ENCODE data around the gene RBM42.

The RBM42 gene

GRCh38 chr19:35636651-35637050 lies 7.8 kb downstream of the RBM42 start:
- Histone ChIP-seq H3K9me3 (ENCODE audit: insufficient read depth, low read depth, low read length) (no peaks in the 10 kb centered on the region), H3K79me1 (ENCODE audit: low read length) (no peaks in the 10 kb centered on the region), H3K27me3 (ENCODE audit: insufficient read depth, low read length) (no peaks in the 10 kb centered on the region), H3K4me2 (ENCODE audit: low read length) (no peak overlapping the region), H3K18ac (ENCODE audit: low read length) (no peak overlapping the region), H3K4ac (ENCODE audit: low read depth, low read length) (no peak overlapping the region), H3K14ac (ENCODE audit: low read length) (no peak overlapping the region), H4K8ac (ENCODE audit: low read depth, low read length) (no peak overlapping the region), H2BK120ac (ENCODE audit: insufficient read depth, low read length, poor library complexity) (no peak overlapping the region), H2AFZ (ENCODE audit: insufficient read depth, low read length, poor library complexity) (no peak overlapping the region), H2AK5ac (ENCODE audit: low read length) (no peak overlapping the region), H3K36me3 (ENCODE audit: control insufficient read depth in 1 of 2, insufficient read depth in 2 of 2, low read length in 2 of 2) (peaks cover 54 to 57% of the 10 kb centered on the region in 2 experiments), H4K12ac (ENCODE audit: low read depth, low read length) (no peak overlapping the region), H4K91ac (ENCODE audit: low read depth, low read length) (no peak overlapping the region), H3K4me3 (ENCODE audit: low read depth, low read length) (no peak overlapping the region), H2BK12ac (ENCODE audit: low read length) (no peak overlapping the region), H2BK5ac (ENCODE audit: low read depth, low read length, poor library complexity) (no peak overlapping the region), H3K9ac (ENCODE audit: low read length) (no peak overlapping the region), H3K23ac (ENCODE audit: low read length) (no peak overlapping the region), H3K27ac (ENCODE audit: low read depth, low read length) (no peak overlapping the region), H3K79me2 (ENCODE audit: control insufficient read depth, insufficient read depth, low read length, poor library complexity) (no peaks in the 10 kb centered on the region), H3K4me1 (ENCODE audit: control insufficient read depth in 1 of 2, insufficient read depth in 2 of 2, low read length in 2 of 2) (peaks cover 7 to 8% of the 10 kb centered on the region in 2 experiments)
- WGBS (ENCODE audit: extremely low coverage, insufficient coverage, insufficient read length), result no CpG with 5 or more reads among the region's 3 CpGs
- no peak for DNase-seq

DNA sequence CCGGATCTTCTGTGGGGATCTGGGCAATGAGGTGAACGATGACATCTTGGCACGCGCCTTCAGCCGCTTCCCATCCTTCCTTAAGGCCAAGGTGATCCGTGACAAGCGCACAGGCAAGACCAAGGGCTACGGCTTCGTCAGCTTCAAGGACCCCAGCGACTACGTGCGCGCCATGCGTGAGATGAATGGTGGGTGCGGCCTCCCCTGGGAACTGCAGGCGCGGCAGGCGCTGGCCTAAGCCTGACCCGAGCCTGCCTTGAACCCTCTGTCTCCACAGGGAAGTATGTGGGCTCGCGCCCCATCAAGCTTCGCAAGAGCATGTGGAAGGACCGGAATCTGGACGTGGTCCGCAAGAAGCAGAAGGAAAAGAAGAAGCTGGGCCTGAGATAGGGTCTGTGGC lies 8.3 kb downstream of the RBM42 start:
- no CpG with 5 or more reads among the region's 25 CpGs for WGBS (ENCODE audit: extremely low coverage, insufficient coverage, insufficient read length)
- Histone ChIP-seq H3K4me2 (ENCODE audit: low read length) (no peak overlapping the region), H2BK5ac (ENCODE audit: low read depth, low read length, poor library complexity) (no peak overlapping the region), H3K27ac (ENCODE audit: low read depth, low read length) (no peak overlapping the region), H4K12ac (ENCODE audit: low read depth, low read length) (no peak overlapping the region), H3K79me1 (ENCODE audit: low read length) (no peaks in the 10 kb centered on the region), H3K14ac (ENCODE audit: low read length) (no peak overlapping the region), H3K27me3 (ENCODE audit: insufficient read depth, low read length) (no peaks in the 10 kb centered on the region), H4K8ac (ENCODE audit: low read depth, low read length) (no peak overlapping the region), H3K9ac (ENCODE audit: low read length) (no peak overlapping the region), H3K4me3 (ENCODE audit: low read depth, low read length) (no peak overlapping the region), H3K4me1 (ENCODE audit: control insufficient read depth in 1 of 2, insufficient read depth in 2 of 2, low read length in 2 of 2) (peaks cover 9 to 11% of the 10 kb centered on the region in 2 experiments), H3K4ac (ENCODE audit: low read depth, low read length) (no peak overlapping the region), H2BK12ac (ENCODE audit: low read length) (no peak overlapping the region), H2AK5ac (ENCODE audit: low read length) (no peak overlapping the region), H3K79me2 (ENCODE audit: control insufficient read depth, insufficient read depth, low read length, poor library complexity) (no peaks in the 10 kb centered on the region), H2AFZ (ENCODE audit: insufficient read depth, low read length, poor library complexity) (no peak overlapping the region), H3K36me3 (ENCODE audit: control insufficient read depth in 1 of 2, insufficient read depth in 2 of 2, low read length in 2 of 2) (peaks cover 51 to 54% of the 10 kb centered on the region in 2 experiments), H3K18ac (ENCODE audit: low read length) (no peak overlapping the region), H3K9me3 (ENCODE audit: insufficient read depth, low read depth, low read length) (no peaks in the 10 kb centered on the region), H2BK120ac (ENCODE audit: insufficient read depth, low read length, poor library complexity) (no peak overlapping the region), H3K23ac (ENCODE audit: low read length) (no peak overlapping the region), H4K91ac (ENCODE audit: low read depth, low read length) (no peak overlapping the region)
- DNase-seq, result no peak

DNA sequence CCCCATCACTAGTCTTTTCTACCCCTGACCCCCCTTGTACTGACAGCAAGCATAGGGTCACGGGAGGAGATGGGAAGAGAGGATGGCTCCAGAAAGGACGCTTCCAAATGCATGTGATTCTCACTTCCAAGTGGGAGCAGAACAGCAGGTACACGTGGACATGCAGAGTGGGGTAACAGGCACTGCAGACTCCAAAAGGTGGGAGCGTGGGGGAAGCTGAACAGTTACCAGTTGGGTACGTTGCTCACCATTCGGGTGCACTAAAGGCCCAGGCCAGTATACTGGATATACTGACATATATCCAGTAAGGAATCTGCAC lies 10.4 kb downstream of the RBM42 start:
- DNase-seq, result no peak
- no CpG with 5 or more reads among the region's 6 CpGs for WGBS (ENCODE audit: extremely low coverage, insufficient coverage, insufficient read length)
- Histone ChIP-seq H3K4me2 (ENCODE audit: low read length) (no peak overlapping the region), H2AK5ac (ENCODE audit: low read length) (peak overlapping the region; percentile 18), H2BK120ac (ENCODE audit: insufficient read depth, low read length, poor library complexity) (no peak overlapping the region), H3K14ac (ENCODE audit: low read length) (no peak overlapping the region), H2BK5ac (ENCODE audit: low read depth, low read length, poor library complexity) (no peak overlapping the region), H3K18ac (ENCODE audit: low read length) (no peak overlapping the region), H3K36me3 (ENCODE audit: control insufficient read depth in 1 of 2, insufficient read depth in 2 of 2, low read length in 2 of 2) (peaks cover 31 to 33% of the 10 kb centered on the region in 2 experiments), H3K27ac (ENCODE audit: low read depth, low read length) (no peak overlapping the region), H3K4me1 (ENCODE audit: control insufficient read depth in 1 of 2, insufficient read depth in 2 of 2, low read length in 2 of 2) (peaks cover 15 to 22% of the 10 kb centered on the region in 2 experiments), H3K4me3 (ENCODE audit: low read depth, low read length) (no peak overlapping the region), H4K91ac (ENCODE audit: low read depth, low read length) (no peak overlapping the region), H3K79me2 (ENCODE audit: control insufficient read depth, insufficient read depth, low read length, poor library complexity) (peaks cover 2% of the 10 kb centered on the region), H4K8ac (ENCODE audit: low read depth, low read length) (peak overlapping the region; percentile 40), H2AFZ (ENCODE audit: insufficient read depth, low read length, poor library complexity) (no peak overlapping the region), H4K12ac (ENCODE audit: low read depth, low read length) (no peak overlapping the region), H3K9me3 (ENCODE audit: insufficient read depth, low read depth, low read length) (peaks cover 3% of the 10 kb centered on the region), H3K9ac (ENCODE audit: low read length) (no peak overlapping the region), H3K23ac (ENCODE audit: low read length) (no peak overlapping the region), H3K79me1 (ENCODE audit: low read length) (peaks cover 11% of the 10 kb centered on the region), H2BK12ac (ENCODE audit: low read length) (peak overlapping the region; percentile 32), H3K4ac (ENCODE audit: low read depth, low read length) (no peak overlapping the region), H3K27me3 (ENCODE audit: insufficient read depth, low read length) (no peaks in the 10 kb centered on the region)

GRCh38 chr19:35639863-35640262 lies 11.0 kb downstream of the RBM42 start:
- no CpG with 5 or more reads among the region's 8 CpGs for WGBS (ENCODE audit: extremely low coverage, insufficient coverage, insufficient read length)
- Histone ChIP-seq H3K27me3 (ENCODE audit: insufficient read depth, low read length) (no peaks in the 10 kb centered on the region), H2AFZ (ENCODE audit: insufficient read depth, low read length, poor library complexity) (no peak overlapping the region), H3K9ac (ENCODE audit: low read length) (no peak overlapping the region), H2BK120ac (ENCODE audit: insufficient read depth, low read length, poor library complexity) (no peak overlapping the region), H3K4me3 (ENCODE audit: low read depth, low read length) (no peak overlapping the region), H3K27ac (ENCODE audit: low read depth, low read length) (no peak overlapping the region), H2AK5ac (ENCODE audit: low read length) (no peak overlapping the region), H3K79me1 (ENCODE audit: low read length) (peaks cover 14% of the 10 kb centered on the region), H3K4me2 (ENCODE audit: low read length) (no peak overlapping the region), H3K36me3 (ENCODE audit: control insufficient read depth in 1 of 2, insufficient read depth in 2 of 2, low read length in 2 of 2) (peaks cover 28 to 31% of the 10 kb centered on the region in 2 experiments), H4K8ac (ENCODE audit: low read depth, low read length) (no peak overlapping the region), H2BK5ac (ENCODE audit: low read depth, low read length, poor library complexity) (no peak overlapping the region), H2BK12ac (ENCODE audit: low read length) (peak overlapping the region; percentile 29), H3K79me2 (ENCODE audit: control insufficient read depth, insufficient read depth, low read length, poor library complexity) (peaks cover 2% of the 10 kb centered on the region), H3K4ac (ENCODE audit: low read depth, low read length) (no peak overlapping the region), H4K91ac (ENCODE audit: low read depth, low read length) (peak overlapping the region; percentile 2), H3K4me1 (ENCODE audit: control insufficient read depth in 1 of 2, insufficient read depth in 2 of 2, low read length in 2 of 2) (peaks cover 17 to 24% of the 10 kb centered on the region in 2 experiments), H4K12ac (ENCODE audit: low read depth, low read length) (no peak overlapping the region), H3K14ac (ENCODE audit: low read length) (no peak overlapping the region), H3K23ac (ENCODE audit: low read length) (no peak overlapping the region), H3K18ac (ENCODE audit: low read length) (no peak overlapping the region), H3K9me3 (ENCODE audit: insufficient read depth, low read depth, low read length) (peaks cover 3% of the 10 kb centered on the region)
- DNase-seq, result no peak
